ENCODE data around the gene ARHGAP44.

ARHGAP44 gene

GRCh38 chr17:12998461-12998860 is 209.2 kb downstream of the ARHGAP44 start:
- no peak for DNase-seq

- DNase-seq, result no peak
These were observed 209.6 kb downstream of the ARHGAP44 start for GRCh38 chr17:12998874-12999273.

GRCh38 chr17:13000561-13000960 is 211.3 kb downstream of the ARHGAP44 start:
- DNase-seq, result no peak

DNA sequence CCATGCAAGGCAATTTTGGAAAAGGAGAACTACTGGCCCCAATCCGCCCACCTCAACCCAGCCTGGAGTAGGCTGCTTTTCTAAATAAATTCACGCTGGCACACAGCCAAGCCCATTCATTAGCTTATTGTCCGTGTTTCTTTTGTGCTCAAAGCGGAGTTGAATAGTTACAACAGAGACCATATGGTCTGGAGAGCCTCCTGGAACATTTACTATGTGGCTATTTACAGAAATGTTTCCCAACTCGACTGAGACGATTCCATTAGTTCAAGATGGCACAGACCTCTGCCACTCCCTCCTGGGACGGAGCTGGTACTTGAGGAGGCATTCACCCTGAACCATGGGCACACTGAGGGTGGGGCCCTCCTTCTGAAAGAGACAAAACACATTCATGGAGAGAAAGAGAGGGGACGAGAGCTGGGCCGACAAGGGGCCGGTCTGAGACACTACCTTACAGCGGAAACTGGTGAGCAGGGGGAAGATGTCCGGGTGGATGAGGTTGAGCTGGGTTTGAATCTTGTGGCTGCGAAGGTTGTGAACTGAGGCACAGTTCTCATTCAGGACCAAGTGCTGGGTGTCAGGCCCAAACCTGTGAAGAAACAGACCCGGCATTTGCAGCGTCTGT is 212.8 kb downstream of the ARHGAP44 start:
- DNase-seq, result no peak

DNA sequence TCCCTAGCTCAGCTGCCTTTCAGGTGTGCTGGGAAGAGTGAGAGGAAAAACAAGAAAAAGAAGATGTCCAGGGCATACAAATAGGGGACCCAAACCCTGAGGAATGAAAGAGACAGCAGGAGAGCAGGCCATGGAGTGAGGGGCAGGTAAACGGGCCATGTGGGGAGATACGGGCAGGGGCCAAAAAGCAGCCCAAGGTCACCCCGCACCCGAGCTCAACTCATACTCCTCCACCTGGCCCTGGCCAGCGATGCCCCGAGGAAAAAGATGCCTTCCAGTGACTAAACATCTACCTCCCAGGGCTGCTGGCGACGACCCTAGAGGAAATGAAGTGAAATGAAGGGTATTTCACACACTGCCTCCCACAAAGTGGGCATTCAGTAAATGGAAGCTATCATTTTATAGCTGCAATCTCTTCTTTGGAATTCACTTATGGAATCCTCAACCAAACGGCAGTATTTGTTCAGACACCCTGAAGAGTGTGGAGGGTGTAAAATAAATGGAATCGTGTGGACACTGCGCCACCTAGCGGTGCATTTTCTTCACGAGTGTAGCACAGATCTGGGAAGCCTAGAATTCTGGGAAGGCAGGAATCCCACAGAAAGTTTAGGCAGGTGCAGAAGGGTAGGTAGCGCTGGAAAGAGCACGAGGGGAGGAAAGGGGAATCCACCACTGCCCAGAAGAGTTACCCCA is 213.6 kb downstream of the ARHGAP44 start:
- peak; percentile 54 for DNase-seq

- DNase-seq, result no peak
These were observed 214.2 kb downstream of the ARHGAP44 start for GRCh38 chr17:13003454-13003851.

- no peak for DNase-seq
These were observed 214.6 kb downstream of the ARHGAP44 start for GRCh38 chr17:13003927-13004326.

- DNase-seq, result no peak
These were observed 215.0 kb downstream of the ARHGAP44 start for GRCh38 chr17:13004336-13004735.

DNA sequence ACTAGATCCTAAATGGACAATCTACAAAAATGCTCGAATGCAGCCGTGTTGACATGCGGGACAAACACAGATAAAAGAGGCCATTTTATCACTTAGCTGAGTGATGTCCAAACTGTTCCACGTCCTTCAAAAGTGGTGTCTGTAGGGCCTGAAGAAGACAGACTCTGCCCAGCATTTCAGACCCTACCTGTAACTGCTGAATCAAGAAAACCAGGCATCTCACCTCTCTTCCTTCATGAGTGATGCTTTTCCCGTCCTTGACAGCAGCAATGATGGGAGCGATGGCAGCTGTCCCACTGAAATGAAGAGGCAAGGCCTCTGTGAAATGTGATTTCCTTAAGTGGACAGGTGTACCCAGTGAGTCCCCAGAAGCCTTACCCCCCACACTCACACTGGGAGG is 216.2 kb downstream of the ARHGAP44 start:
- no peak for DNase-seq

DNA sequence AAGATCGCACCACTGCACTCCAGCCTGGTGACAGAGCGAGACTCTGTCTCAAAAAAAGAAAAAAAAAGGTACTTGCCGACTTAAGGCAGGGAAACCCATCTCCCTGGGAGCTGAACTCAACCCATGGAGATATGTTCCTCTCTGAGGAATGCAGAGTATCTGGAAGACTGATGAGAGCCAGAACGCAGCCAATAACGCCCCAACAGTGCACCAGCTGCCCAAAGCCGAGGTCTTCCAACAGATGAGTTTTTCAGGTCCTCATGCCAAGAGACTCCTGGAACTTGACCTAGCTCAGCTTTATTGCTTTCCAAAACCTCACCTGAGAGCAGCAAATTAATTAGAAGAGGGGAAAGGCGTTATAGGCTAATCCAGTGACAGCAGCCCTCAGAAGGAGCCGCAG is 219.2 kb downstream of the ARHGAP44 start:
- DNase-seq, result no peak

DNA sequence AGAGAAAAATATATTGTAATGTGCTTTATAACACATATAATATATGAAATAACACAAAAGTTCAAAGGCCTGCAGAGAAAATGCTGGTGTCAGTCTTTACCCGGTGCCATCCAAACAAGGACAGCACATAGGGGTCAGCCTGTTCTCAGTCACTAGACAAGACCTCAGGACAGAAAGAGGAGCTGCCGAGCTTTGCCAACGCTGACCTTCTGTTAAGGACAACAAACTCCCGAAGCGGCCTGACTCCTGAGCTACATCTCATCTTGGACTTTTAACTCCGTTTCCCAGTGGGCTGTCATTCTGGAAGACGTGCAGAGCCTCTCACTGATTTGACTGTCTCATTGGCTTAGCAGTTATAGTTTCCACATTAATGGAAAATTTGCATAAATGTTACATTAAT is 221.7 kb downstream of the ARHGAP44 start:
- DNase-seq, result no peak

DNA sequence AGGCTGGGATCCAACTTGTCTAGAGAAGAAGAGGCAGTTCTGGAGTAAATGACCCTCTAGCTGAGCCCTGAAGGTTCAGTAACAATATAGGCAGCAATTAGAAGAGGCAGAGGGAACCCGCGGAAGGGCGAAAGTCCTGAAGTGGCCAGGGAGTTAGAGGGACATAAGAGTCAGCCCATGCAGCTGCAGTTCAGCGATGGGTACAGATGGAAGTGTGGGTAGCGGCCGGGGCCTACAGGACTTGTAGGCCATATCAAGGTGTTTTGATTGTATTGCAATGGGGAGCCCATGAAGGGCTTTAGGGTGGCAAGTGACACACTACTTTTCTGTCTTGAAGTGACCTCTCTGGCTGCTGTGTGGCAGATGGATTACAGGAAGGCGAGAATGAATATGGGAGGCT is 225.5 kb downstream of the ARHGAP44 start:
- DNase-seq, result no peak

DNA sequence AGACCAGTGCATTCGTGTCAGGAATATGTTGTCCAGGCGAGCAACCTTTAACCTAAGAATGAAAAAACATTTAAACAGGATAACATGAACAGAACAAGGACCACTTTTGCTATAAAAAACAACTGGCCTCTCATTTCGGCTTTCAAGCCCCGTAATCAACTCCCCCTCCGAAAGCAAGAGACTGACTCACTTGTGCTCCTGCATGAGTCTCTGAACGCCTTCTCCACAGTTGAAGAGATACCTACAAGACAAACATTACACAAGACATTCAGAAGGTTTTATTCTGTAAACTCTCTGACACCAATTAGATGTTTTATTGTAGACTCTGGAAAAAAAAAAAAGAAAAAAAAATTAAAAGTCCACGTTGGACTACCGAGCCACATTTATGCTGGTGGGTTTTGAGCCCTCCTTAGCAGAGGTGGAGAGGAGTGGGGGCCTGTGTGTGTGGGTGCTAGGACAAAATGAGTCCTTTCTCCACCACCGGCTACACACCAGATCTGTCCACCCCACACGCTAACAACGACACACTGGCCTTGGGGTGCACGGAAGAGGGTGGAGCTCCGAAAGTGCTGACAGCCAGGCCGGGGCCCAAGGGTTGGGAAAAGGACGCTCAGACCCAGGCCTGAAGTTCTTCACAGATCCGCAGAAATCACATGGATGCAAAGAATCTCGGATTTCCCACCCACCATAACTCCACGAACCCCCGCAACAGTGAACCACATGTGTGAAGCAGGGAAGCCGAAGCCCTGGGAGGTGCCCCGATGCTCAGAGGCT is 227.8 kb downstream of the ARHGAP44 start:
- no peak for DNase-seq

GRCh38 chr17:13017655-13018459 is 228.6 kb downstream of the ARHGAP44 start, which contains the start of gene ELAC2:
Gene ELAC2 (minus strand): TSS chr17:13018027. CDS start chr17:13017947, 80 bp downstream.
- peak; percentile 96 for DNase-seq

DNA sequence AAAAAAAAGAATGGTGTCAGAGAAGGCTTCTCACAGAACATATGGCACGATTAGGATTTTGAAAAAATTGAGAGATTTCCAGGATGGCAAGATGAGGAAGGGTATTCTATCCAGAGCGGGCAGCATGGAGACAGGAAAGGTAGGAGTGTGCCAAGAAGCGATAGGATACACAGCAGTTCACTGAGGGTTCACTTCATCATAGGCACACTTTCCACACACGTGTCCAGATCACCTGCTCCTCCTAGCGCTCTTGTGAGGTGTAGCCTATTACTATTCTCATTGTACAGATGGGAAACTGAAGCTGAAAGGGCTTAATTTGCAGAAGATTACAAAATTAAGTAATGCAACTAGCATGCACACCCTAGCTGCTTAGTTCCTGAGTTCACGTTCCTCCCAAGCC is 234.7 kb downstream of the ARHGAP44 start:
- DNase-seq, result no peak

DNA sequence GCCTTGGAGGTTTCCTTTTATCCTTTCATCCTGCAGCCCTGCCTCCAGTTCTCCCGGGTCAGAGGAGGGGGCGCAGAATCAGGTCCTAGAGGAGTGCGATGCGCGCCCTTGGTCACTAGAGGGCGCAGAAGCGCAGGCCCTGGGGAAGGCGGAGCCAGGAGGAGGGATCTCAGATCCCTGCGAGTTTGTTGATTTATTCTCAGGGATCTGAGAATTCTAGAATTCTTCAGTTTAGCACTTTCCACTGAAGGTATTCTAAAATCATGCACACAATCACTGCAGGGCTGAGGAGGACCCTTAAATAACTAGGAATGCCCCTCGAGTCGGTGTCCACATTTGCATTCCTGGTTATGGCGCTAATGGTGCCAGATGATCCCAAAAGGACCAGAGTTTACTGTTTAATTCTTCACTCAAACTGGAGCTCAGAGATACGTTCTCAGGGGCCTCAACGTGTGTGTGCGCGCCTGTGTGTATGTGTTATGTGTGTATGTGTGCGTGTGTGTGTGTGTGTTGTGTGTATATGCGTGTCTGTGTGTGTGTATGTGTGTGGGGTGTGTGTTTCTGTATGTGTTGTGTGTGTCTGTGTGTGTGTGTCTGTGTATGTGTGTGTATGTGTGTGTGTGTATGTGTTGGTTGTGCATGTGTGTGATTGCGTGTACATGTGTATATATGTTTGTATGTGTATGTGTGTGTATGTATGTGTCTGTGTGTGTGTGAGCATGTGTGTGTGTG is 235.4 kb downstream of the ARHGAP44 start:
- DNase-seq, result peak; percentile 64

DNA sequence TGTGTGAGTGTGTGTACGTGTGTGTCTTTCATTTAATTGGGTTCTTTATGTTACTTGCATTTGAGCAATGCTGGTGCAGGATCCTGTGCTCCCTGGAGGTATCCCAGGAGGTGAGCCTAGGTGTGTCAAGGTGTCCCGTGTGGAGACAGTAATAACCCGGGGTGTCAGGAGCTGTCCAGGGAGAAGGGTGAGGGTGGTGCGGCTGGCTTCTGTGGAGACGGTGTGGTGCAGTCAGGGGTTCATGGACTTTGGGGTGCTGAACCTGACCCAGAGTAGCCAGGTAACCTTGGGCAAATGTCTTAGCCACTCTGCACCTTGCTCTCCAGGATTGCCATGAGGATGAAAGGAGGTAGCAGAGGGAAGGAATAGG is 235.9 kb downstream of the ARHGAP44 start:
- DNase-seq, result no peak

- no peak for DNase-seq
These were observed 236.4 kb downstream of the ARHGAP44 start for GRCh38 chr17:13025687-13026086.

GRCh38 chr17:13027246-13027645 is 237.9 kb downstream of the ARHGAP44 start:
- DNase-seq, result no peak

GRCh38 chr17:13029340-13029739 is 240.0 kb downstream of the ARHGAP44 start:
- DNase-seq, result no peak

DNA sequence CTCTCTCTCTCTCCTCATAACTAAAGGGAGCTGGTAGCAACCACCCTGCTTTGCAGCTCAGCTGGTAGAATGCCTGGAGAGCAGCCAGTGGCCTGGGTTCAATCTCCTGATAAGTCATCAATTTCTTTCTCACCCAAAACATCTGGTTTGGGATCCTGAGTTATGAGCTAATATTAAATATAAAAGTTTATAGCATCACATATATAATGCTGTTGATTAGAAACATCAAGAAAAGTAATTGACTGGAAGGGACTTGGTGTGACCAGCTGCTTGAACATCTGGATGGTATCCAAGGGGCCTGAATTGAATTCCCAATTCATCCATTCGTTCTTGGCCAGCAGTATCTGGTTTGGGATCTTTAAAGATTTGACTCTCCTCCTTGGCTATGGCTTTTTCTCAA is 240.8 kb downstream of the ARHGAP44 start:
- no peak for DNase-seq
